Esophagus squamous epithelium (tissue), 5 donors: ENCODE results near the gene PRPF38A. TPM values are rescaled to one million over a fixed set of nuclear protein-coding genes. Genes with fewer than 3 reads are reported as not detected.

ENCODE experiments used
- DNase-seq: peaks from one replicate; lab custom pipeline; 2025; lab: John Stamatoyannopoulos, UW
- H3K27ac ChIP-seq, 4 donors: fragments of 200-600 bp; sonication (generic); one replicate each; pipeline ENCODE4 v1.5.1; 2016 to 2019; ENCODE audit warnings: mild to moderate bottlenecking in 1 of 4
- H3K27me3 ChIP-seq, 4 donors: fragments of 200-600 bp; sonication (generic); 1 replicate in 3 of 4; 2 replicates in 1 of 4; pipeline versions ENCODE4 v1.5.1 to v1.6.0; 2017 to 2021; ENCODE audit warnings: antibody characterized with exemption in 1 of 4
- H3K36me3 ChIP-seq, 3 donors: fragments of 200-600 bp; sonication (generic); one replicate each; pipeline ENCODE4 v1.5.1; 2016 to 2019
- H3K4me1 ChIP-seq, 3 donors: fragments of 200-600 bp; sonication (generic); one replicate each; pipeline ENCODE4 v1.5.1; 2017 to 2019
- H3K4me3 ChIP-seq, 4 donors: fragments of 200-600 bp; sonication (generic); 1 replicate in 3 of 4; 2 replicates in 1 of 4; pipeline ENCODE4 v1.5.1; 2016 to 2019; ENCODE audit warnings: mild to moderate bottlenecking in 2 of 4, moderate library complexity in 1 of 4
- H3K9me3 ChIP-seq, 3 donors: fragments of 200-600 bp; sonication (generic); one replicate each; pipeline ENCODE4 v1.5.1; 2016 to 2019
- POLR2A ChIP-seq, 4 donors: fragments of 450-650 bp; IDR thresholded peaks; one replicate each; pipeline ENCODE4 v1.6.1; 2017; ENCODE audit warnings: antibody characterized with exemption in 4 of 4, mild to moderate bottlenecking in 4 of 4, moderate library complexity in 3 of 4
- WGBS, 2 donors: methylation state at CpG; one replicate each; pipeline ENCODE4 v1.1.5; 2018; 5-methylcytosine and 5-hydroxymethylcytosine counted together
- intact Hi-C: fragments of 100-400 bp; cut with DNase I; formaldehyde crosslinking; loops from one replicate; pipeline ENCODE4 v1.15.0; 2022
- total RNA-seq, 4 donors: library from RNA; depleted of rRNA; stranded (reverse); fragments of >200 nt; gene quantifications; one replicate each; pipeline ENCODE4 v1.1.0, GENCODE V29; 2016
- TF ChIP-seq, protein P1 (sequence below), 6 experiments: fragments of 450-650 bp in 4 of 6; fragments of 200-600 bp in 2 of 6; sonication (generic) in 2 of 6; IDR thresholded peaks; one replicate each; pipeline ENCODE4 v1.5.1; 2016 to 2019; ENCODE audit warnings: antibody characterized with exemption in 6 of 6, mild to moderate bottlenecking in 4 of 6, moderate library complexity in 4 of 6
- donor health status: DM: yes; HTN: yes; CAD: no.

Gene PRPF38A
- total RNA-seq, 4 donors from 2014 or later = 9.6 to 18.1 (median 14.6) TPM

DNA sequence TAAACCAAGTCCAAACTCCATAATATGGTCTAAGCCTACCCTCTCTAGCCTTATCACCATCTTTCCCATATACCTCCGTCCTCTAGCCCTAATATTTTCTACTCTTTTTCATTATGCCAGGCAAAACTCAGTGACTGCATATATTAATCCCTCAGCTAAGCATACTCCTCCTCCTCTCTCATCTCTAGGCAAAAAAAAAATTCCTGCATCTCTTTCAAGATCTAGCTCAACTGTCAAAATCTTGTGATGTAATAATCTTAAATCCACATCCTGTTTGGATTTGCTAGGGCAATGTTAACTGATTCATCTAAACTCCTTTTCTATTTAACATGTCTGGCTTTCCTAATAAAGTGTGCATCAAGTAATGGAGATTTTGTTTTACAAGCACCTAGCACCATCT is 20.4 kb downstream of the PRPF38A start:
- Histone ChIP-seq H3K27ac (peak overlapping the region in 1 of 4 donors; percentile 33), H3K9me3 (no peaks in the 10 kb centered on the region), H3K27me3 (no peaks in the 10 kb centered on the region), H3K36me3 (peaks cover 0 to 86% (median 8%) of the 10 kb centered on the region in 3 donors), H3K4me3 (no peak overlapping the region), H3K4me1 (peaks cover 0 to 11% (median 0%) of the 10 kb centered on the region in 3 donors)
- intact Hi-C loops = loop anchor here (10.0 kb wide), 1 partner anchor 260 kb away; no protein-coding TSS in a partner anchor
- TF ChIP-seq, protein P1, sequence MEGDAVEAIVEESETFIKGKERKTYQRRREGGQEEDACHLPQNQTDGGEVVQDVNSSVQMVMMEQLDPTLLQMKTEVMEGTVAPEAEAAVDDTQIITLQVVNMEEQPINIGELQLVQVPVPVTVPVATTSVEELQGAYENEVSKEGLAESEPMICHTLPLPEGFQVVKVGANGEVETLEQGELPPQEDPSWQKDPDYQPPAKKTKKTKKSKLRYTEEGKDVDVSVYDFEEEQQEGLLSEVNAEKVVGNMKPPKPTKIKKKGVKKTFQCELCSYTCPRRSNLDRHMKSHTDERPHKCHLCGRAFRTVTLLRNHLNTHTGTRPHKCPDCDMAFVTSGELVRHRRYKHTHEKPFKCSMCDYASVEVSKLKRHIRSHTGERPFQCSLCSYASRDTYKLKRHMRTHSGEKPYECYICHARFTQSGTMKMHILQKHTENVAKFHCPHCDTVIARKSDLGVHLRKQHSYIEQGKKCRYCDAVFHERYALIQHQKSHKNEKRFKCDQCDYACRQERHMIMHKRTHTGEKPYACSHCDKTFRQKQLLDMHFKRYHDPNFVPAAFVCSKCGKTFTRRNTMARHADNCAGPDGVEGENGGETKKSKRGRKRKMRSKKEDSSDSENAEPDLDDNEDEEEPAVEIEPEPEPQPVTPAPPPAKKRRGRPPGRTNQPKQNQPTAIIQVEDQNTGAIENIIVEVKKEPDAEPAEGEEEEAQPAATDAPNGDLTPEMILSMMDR (IDR thresholded peaks at IDR 0.05) = no peak
- no peak for TF ChIP-seq POLR2A (IDR thresholded peaks at IDR 0.05)
- no peak for DNase-seq
- WGBS, 2 donors = 89 to 97% methylated on average over 1 of the region's 1 CpG

DNA sequence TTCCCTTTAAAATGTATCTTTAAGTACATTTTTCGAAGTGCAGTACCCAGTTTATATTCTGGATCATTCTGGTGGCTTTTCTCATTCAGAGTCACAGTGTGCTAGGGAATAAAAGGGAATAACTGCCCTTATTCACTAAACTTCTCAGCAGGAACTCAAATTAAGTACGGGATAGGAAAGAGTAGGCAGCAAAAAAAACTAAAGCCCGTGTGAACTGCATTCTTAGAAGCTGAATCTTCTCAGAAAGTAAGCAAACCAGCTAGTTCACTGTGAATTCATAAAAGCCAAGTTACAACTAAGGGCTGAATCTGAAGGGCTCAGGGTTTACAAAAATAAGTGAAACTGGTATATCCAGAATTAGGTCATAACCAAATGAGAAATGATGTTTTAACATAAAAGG is 22.0 kb downstream of the PRPF38A start:
- WGBS, 2 donors = 69 to 75% methylated on average over 3 of the region's 3 CpGs
- Histone ChIP-seq H3K27ac (peak overlapping the region in 2 of 4 donors; percentile 29 to 49), H3K9me3 (no peaks in the 10 kb centered on the region), H3K27me3 (no peaks in the 10 kb centered on the region), H3K4me3 (no peak overlapping the region), H3K36me3 (peaks cover 6 to 86% (median 14%) of the 10 kb centered on the region in 3 donors), H3K4me1 (peaks cover 0 to 11% (median 0%) of the 10 kb centered on the region in 3 donors)
- TF ChIP-seq, protein P1 (IDR thresholded peaks at IDR 0.05) = no peak
- TF ChIP-seq POLR2A (IDR thresholded peaks at IDR 0.05) = no peak
- no peak for DNase-seq
- intact Hi-C loops = loop anchor here (10.0 kb wide), 1 partner anchor 258 kb away; no protein-coding TSS in a partner anchor

DNA sequence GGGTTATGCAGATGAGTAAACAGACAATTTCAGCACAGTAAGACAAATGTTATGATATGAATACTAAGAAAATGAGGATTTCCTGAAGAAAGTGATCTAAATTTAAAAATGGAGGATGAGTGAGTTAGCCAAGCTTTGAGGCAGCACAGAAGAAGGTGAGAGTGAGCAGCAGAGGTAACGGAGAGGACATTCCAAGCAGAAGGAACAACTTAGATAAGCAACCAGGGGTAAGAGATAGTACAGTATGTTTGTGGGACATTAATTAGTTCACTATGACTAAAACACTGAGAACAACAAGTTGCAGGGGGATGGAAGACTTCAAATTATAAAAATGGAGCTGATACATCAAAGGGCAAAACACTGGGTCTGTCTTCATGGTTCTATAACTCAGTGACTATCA is 22.8 kb downstream of the PRPF38A start:
- no peak for DNase-seq
- no peak for TF ChIP-seq POLR2A (IDR thresholded peaks at IDR 0.05)
- TF ChIP-seq, protein P1 (IDR thresholded peaks at IDR 0.05) = no peak
- Histone ChIP-seq H3K4me3 (no peak overlapping the region), H3K4me1 (peaks cover 0 to 11% (median 0%) of the 10 kb centered on the region in 3 donors), H3K27me3 (no peaks in the 10 kb centered on the region), H3K27ac (no peak overlapping the region), H3K36me3 (peaks cover 6 to 86% (median 14%) of the 10 kb centered on the region in 3 donors), H3K9me3 (no peaks in the 10 kb centered on the region)
- 94 to 96% methylated on average over 1 of the region's 1 CpG for WGBS, 2 donors
- intact Hi-C loops = loop anchor here (10.0 kb wide), 1 partner anchor 258 kb away; no protein-coding TSS in a partner anchor

DNA sequence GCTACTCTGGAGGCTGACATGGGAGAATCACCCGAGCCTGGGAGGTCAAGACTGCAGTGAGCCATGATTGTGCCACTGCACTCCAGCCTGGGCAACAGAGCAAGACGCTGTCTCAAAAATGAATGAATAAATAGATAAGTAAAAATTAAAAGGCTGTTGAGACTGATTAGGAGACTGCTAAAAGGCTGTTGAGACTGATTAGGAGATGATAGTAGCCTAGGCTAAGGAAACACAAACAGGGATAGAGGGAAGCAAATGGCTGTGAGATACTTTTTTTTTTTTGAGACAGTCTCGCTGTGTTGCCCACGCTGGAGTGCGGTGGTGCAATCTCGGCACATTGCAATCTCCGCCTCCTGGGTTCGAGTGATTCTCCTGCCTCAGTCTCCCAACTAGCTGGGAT is 28.4 kb downstream of the PRPF38A start:
- no peaks in the 10 kb centered on the region for H3K4me1 ChIP-seq
- no peaks in the 10 kb centered on the region for H3K9me3 ChIP-seq
- H3K36me3 ChIP-seq = peaks cover 6 to 96% (median 8%) of the 10 kb centered on the region in 3 donors
- H3K4me3 ChIP-seq = no peak overlapping the region
- H3K27me3 ChIP-seq = no peaks in the 10 kb centered on the region
- intact Hi-C loops = no loop called here
- TF ChIP-seq, protein P1 (IDR thresholded peaks at IDR 0.05) = no peak
- TF ChIP-seq POLR2A (IDR thresholded peaks at IDR 0.05) = no peak
- DNase-seq = no peak
- WGBS, 2 donors = 93 to 95% methylated on average over 8 of the region's 8 CpGs
- H3K27ac ChIP-seq = no peak overlapping the region

DNA sequence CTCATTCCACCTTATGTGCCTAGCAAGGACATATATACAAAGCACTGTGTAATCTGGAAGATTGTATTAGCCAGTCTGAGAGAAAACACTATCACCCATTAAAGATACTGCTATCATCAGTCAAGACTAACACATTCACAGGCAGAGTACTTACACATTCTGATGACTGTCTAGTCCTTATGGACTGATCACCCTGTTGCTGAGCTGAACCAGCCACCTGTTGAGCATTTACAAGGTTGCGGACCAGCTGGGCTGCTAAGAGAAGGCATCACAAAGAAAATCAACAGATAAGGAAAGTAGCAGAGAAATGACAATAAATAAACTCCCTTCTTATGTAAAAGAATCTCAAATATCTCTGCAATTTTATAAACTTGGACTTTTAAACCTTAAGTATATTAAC is 30.8 kb downstream of the PRPF38A start:
- peaks cover 6 to 91% (median 8%) of the 10 kb centered on the region in 3 donors for H3K36me3 ChIP-seq
- H3K9me3 ChIP-seq = no peaks in the 10 kb centered on the region
- intact Hi-C loops = no loop called here
- DNase-seq = no peak
- 100% methylated on average over 1 of the region's 1 CpG for WGBS, 2 donors
- H3K4me3 ChIP-seq = no peak overlapping the region
- TF ChIP-seq POLR2A (IDR thresholded peaks at IDR 0.05) = no peak
- TF ChIP-seq, protein P1 (IDR thresholded peaks at IDR 0.05) = no peak
- no peaks in the 10 kb centered on the region for H3K27me3 ChIP-seq
- no peak overlapping the region for H3K27ac ChIP-seq
- no peaks in the 10 kb centered on the region for H3K4me1 ChIP-seq
